HL-60/S4 (cell line): ENCODE data around the gene IGSF11.

ENCODE experiments used
- in situ Hi-C: fragments of 300-500 bp; cut with MboI; formaldehyde crosslinking; loops from 2 replicates; pipeline ENCODE4 v1.14.3; 2022; ENCODE audit warnings: low sequenced_read_pairs

Gene IGSF11

DNA sequence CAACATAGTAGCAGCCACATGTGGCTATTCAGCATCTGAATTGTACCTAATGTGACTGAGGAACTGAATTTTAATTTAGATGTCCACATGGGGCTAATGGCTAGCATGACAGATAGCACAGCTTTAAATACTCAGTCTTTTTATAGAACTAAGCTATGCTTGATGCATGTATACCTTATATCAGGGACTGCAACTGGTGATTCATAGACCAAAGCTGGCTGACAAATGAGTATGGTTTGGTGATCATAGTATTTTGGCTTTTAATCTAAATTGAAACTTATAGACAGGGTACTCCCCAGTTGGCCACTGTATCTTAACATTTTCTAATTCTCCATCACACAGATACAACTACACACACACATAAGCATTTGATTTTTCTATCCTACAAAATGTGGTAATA, 83.6 kb downstream of the IGSF11 start:
- in situ Hi-C loops, result no loop called here

GRCh38 chr3:118949113-118949760, 85.4 kb downstream of the IGSF11 start:
- in situ Hi-C loops, result no loop called here

DNA sequence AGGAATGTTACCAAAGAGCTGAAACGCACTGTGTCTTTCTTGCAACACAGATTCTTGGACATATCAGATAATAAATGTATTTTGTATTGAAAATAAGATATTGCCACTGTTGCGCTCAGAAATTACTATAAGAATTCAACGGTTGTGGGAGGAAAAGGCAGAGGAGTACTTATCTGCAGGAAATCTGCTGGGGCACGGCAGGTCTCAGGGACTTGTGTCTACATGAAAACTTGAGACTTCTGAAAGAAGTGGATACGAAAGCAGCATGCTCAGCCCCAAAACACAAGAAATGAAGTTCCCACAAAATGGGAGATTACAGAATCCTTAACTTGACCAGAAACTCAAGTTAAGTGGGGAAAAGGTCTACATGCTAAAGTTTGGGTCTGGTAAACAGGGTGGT, 86.5 kb downstream of the IGSF11 start:
- in situ Hi-C loops, result no loop called here

GRCh38 chr3:118946449-118946848, 88.2 kb downstream of the IGSF11 start:
- in situ Hi-C loops, result no loop called here

DNA sequence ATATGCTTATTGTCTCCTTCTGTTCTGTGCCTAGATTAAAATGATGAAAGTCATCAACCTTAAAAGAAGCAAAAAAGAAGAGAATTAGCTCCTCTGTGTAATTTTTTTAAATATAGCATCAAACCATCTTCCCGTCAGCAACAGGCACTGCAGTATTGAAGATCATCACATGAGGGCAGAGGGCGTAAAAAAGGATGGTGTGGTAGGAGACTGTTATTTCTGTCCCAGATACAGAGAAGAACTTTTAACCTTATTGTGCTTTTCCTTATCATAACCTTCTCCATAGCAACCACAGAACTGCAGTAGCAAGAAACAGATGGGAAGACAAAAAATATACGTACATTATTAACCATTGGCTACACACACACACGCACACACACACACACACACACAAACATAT, 88.8 kb downstream of the IGSF11 start:
- in situ Hi-C loops, result no loop called here

- in situ Hi-C loops, result no loop called here
Observed at GRCh38 chr3:118943597-118943996, 91.0 kb downstream of the IGSF11 start.

- in situ Hi-C loops, result no loop called here
Observed at GRCh38 chr3:118942671-118943070, 92.0 kb downstream of the IGSF11 start.

- in situ Hi-C loops, result no loop called here
Observed at GRCh38 chr3:118942195-118942594, 92.5 kb downstream of the IGSF11 start.

DNA sequence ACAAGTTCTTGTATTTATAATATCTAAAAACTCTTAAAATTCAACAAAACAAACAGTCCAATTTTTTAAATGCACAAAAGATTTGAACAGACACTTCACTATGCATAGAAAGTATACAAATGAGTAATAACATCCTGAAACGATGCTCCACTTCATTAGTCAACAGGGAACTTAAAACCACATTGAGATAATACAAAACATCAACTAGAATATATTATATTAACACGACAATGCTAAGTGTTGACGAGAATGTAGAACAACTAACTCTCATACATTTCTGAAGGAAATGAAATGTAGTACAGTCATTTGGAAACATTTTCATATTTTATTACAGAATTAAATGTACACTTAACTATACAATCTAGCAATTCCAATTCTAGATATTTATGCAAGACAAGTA, 93.4 kb downstream of the IGSF11 start:
- in situ Hi-C loops, result no loop called here

GRCh38 chr3:118938183-118938961, 96.3 kb downstream of the IGSF11 start:
- in situ Hi-C loops, result no loop called here

DNA sequence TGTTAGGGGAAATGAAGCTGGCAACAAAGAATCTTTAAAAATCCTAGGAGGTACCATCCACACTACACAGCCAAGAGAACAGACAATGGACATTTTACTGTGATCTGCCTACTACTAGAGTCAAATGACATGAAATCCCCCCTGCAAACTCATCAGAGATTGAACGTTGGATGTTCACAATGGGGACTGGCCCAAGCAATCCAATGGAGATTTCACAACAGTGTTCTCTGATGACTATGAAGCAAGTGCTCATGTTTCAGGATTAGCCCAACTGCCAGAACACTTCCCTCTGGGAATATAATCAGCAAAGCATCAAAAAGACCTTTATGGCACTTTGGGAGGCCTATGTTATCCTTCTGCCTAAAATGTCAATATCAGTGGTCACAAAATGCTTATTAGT, 97.8 kb downstream of the IGSF11 start:
- in situ Hi-C loops, result no loop called here

DNA sequence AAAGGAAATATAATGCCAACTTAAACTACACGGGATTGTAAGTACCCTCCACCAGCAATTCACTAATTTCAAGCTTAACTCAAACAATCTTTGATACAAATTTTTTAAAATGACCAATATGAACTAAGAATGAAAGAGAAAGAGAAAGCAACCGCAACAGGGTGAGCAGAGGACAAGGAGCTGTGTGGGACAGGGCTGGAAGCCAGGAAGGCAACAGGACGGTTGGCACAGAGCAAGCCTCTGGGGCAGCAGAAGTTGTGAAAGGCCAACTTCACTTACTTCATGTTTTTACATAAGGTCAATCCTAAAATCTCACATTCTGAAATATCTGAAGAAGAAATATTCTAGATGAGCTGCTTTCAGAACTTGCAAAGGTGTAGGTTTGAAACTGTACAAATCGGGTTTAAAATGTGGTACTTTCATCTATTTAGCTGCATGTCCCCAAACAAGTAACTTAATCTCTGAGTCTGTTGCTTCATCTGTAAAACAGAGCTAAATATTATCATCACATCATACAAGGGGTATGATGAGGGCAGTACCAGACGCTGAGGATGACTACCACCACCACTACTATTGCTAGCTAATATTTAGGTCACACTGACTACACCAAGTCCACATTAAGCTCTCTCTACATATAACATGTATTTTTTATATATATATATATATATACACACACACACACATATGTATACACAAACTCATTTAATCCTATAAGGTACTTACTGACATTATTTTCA, 101.7 kb downstream of the IGSF11 start:
- in situ Hi-C loops, result no loop called here

GRCh38 chr3:118931996-118932395, 102.7 kb downstream of the IGSF11 start:
- in situ Hi-C loops, result no loop called here

DNA sequence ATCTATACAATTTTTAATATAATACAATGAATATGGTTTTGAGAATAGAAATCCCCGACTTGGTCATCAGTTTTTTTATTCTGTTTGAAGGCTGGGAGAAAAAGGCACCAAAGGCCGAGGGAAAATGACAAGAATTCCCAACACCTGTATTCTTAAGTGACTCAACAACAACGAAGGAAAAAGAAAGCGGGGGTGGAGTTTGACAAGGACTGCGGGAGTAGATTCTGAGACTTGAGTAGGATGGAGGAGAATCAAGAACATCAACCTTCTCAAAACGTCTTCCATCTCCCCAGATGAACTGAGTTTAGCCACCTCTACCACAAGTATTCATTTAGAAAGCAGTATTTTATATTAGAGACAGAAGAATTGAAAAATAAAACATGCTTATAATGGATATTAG, 107.2 kb downstream of the IGSF11 start:
- in situ Hi-C loops, result no loop called here

DNA sequence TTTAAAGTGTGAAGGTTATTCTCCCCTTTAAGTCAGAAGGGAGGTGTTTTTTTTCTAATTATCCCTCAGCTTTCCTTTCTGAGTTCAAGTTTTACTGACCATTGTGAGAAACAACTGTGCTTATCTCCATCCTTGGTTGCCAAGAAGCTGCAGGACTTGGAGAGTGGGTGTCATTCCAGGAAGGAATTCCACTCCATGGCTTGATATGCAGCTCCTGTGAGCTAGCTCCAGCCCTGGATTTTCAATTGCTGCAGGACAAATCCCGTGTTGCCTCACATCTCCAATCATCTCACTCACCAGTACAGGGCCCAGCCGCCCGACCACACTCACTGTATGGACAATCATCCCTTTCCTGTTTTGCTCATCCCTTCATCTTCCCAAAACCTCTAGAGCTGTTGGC, 122.5 kb downstream of the IGSF11 start:
- in situ Hi-C loops, result no loop called here

DNA sequence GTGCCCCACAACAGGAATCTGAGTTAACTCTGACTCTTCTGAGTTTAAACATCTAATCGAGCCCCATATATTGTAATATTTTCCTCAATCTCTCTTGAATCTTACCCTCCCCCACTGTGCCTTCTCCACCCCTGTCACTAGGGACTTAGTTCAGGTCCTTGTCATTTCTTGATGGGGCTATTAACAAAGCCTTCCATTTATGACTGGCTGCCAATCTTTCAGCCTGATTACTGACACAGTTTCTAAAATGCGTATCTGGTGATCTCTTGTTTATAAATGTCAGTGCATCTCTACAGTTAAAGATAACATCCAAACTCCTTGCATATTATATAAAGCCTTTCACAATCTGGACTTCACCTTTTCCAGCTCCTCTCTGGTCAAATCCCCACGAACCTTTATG, 124.3 kb downstream of the IGSF11 start:
- in situ Hi-C loops, result no loop called here

DNA sequence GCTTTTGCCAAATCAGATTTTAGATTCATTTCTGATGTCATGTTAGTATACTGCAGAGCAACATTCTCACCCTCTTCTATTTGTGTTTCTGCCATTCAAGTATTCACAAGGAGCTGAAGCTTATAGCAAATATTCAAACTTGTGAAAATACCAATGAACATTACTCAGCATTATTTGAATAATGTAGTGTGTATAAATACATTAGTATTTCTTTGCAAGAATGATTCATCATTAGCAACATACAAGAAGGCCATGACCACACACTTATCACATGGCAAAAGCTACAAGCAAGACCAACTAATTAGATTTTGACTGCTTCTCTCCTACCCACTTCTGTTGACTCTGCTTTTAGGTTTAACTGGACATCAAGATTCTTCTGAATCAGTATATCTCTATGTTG, 124.9 kb downstream of the IGSF11 start:
- in situ Hi-C loops, result no loop called here

- in situ Hi-C loops, result no loop called here
Observed at GRCh38 chr3:118907909-118908308, 126.7 kb downstream of the IGSF11 start.

- in situ Hi-C loops, result no loop called here
Observed at GRCh38 chr3:118900737-118901525, 133.7 kb downstream of the IGSF11 start.

- in situ Hi-C loops, result loop anchor here (25.0 kb wide), 2 partner anchors 347 to 797 kb away; partner anchors contain the start of genes B4GALT4 and COX17
Observed at GRCh38 chr3:118890206-118890605, 144.4 kb downstream of the IGSF11 start.

- in situ Hi-C loops, result loop anchor here (10.0 to 25.0 kb wide), 3 partner anchors 205 to 798 kb away; partner anchors contain the start of genes B4GALT4 and COX17
Observed at GRCh38 chr3:118889691-118890090, 145.0 kb downstream of the IGSF11 start.
